ENCODE measurements around the gene KCNIP4. TPM values are rescaled to one million over a fixed set of nuclear protein-coding genes. Genes with fewer than 3 reads are reported as not detected.

KCNIP4 gene
- total and polyA plus RNA-seq, 10 of the 15 experiments (the other 5 are each of a cell fraction or from before 2014, with no cell fraction given), result 0.03 to 0.23 (median 0.13) TPM; not detected in 7

- Histone ChIP-seq H3K9me3 (replicated peaks; ENCODE audit: control insufficient read depth, insufficient read depth, low read length) (no peaks in the 10 kb centered on the region), H3K79me2 (ENCODE audit: control insufficient read depth, insufficient read depth, low read length) (no peaks in the 10 kb centered on the region), H2AFZ (ENCODE audit: control insufficient read depth, low read depth, low read length) (no peak overlapping the region), H3K4me1 (ENCODE audit: control insufficient read depth, insufficient read depth, low read length) (no peaks in the 10 kb centered on the region), H3K4me2 (ENCODE audit: control insufficient read depth, insufficient read depth) (no peak overlapping the region), H3K9ac (ENCODE audit: control insufficient read depth, insufficient read depth, low read length) (no peak overlapping the region), H3K27me3 (replicated peaks in 1 of 2; ENCODE audit: control insufficient read depth in 2 of 2, insufficient read depth in 2 of 2, low read length in 1 of 2) (no peaks in the 10 kb centered on the region), H3K27ac (ENCODE audit: control insufficient read depth, insufficient read depth) (no peak overlapping the region), H3K36me3 (ENCODE audit: control insufficient read depth in 2 of 2, insufficient read depth in 2 of 2, low read length in 1 of 2) (no peaks in the 10 kb centered on the region), H3K4me3 (no peak overlapping the region), H4K20me1 (ENCODE audit: control insufficient read depth, insufficient read depth) (no peaks in the 10 kb centered on the region)
- ChIA-PET SMC1A (ENCODE audit: uncharacterized antibody, unreplicated experiment) (no interaction called here), RAD21 (ENCODE audit: unreplicated experiment) (no interaction called here), POLR2A (interaction anchor here (0.6 kb wide), 1 partner anchor 981 kb away, joined by 4 read pairs; no protein-coding TSS in a partner anchor), CTCF (no interaction called here)
- WGBS (ENCODE audit: insufficient coverage, insufficient replicate concordance, low lambda C conversion rate, missing lambda C conversion rate), result 5% methylated on average over 1 of the region's 1 CpG
- BruUV-seq (replicated peaks), result no TSS peak
- intact Hi-C loops (cut with micrococcal nuclease; ENCODE audit: unreplicated experiment), result no loop called here
- FAIRE-seq, result no peak
- in situ Hi-C loops (cut with MboI), result no loop called here
- DNase-seq (ENCODE audit: low read depth, low spot score), result no peak
- no peak for ATAC-seq
- TF ChIP-seq ZNF384 (IDR thresholded peaks at IDR 0.05; ENCODE audit: borderline replicate concordance, low read depth, low read length) (no peak), MTA3 (IDR thresholded peaks at IDR 0.05; ENCODE audit: borderline replicate concordance, low read length) (no peak)
Measured at GRCh38 chr4:21692241-21692640, 256.3 kb downstream of the KCNIP4 start.

DNA sequence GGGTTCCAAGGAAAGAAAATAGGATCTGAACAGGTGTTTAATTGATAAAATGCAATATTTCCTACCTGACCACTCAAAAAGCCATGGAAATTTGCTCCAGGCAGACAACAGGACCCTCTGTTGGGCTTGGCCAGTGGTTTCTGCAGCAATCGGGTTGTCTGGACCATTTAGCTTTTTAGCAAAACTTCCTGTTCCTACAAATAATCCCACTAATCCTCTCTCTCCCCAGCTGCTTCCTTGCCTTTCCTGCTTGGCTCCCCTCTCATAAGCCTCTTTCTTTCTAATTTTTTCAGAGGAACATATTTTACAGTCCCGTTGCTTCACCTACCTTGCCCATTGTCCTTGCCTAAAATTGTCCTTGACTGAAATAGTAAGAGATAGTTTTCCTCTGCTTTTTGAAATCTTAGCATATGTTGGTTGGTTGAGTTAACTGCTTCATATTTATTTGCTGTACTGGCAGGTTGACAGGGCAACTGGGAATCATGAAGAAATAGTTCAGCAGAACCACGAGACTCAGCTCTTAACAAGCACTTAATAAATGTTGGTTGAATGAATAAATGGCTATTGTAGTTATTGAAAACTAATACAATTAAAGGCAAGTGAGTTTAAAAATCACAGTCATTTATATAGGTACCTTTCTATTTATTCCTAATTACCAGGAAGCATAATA lies 259.8 kb downstream of the KCNIP4 start:
- no peak overlapping the region for H3K9ac ChIP-seq (ENCODE audit: control insufficient read depth, insufficient read depth, low read length)
- no peaks in the 10 kb centered on the region for H4K20me1 ChIP-seq (ENCODE audit: control insufficient read depth, insufficient read depth)
- FAIRE-seq (no peak), ATAC-seq (no peak), DNase-seq (ENCODE audit: low read depth, low spot score) (no peak)
- no peak overlapping the region for H3K27ac ChIP-seq (ENCODE audit: control insufficient read depth, insufficient read depth)
- intact Hi-C loops (cut with micrococcal nuclease; ENCODE audit: unreplicated experiment) (no loop called here), in situ Hi-C loops (cut with MboI) (no loop called here)
- no peak overlapping the region for H3K4me2 ChIP-seq (ENCODE audit: control insufficient read depth, insufficient read depth)
- H3K36me3 ChIP-seq (ENCODE audit: control insufficient read depth in 2 of 2, insufficient read depth in 2 of 2, low read length in 1 of 2), result no peaks in the 10 kb centered on the region
- no TSS peak for BruUV-seq (replicated peaks)
- no peaks in the 10 kb centered on the region for H3K9me3 ChIP-seq (replicated peaks; ENCODE audit: control insufficient read depth, insufficient read depth, low read length)
- no peaks in the 10 kb centered on the region for H3K27me3 ChIP-seq (replicated peaks in 1 of 2; ENCODE audit: control insufficient read depth in 2 of 2, insufficient read depth in 2 of 2, low read length in 1 of 2)
- H3K79me2 ChIP-seq (ENCODE audit: control insufficient read depth, insufficient read depth, low read length), result no peaks in the 10 kb centered on the region
- H2AFZ ChIP-seq (ENCODE audit: control insufficient read depth, low read depth, low read length), result no peak overlapping the region
- POLR2A ChIA-PET, result no interaction called here
- H3K4me3 ChIP-seq, result no peak overlapping the region
- H3K4me1 ChIP-seq (ENCODE audit: control insufficient read depth, insufficient read depth, low read length), result no peaks in the 10 kb centered on the region
- CTCF ChIA-PET, result no interaction called here
- WGBS (ENCODE audit: insufficient coverage, insufficient replicate concordance, low lambda C conversion rate, missing lambda C conversion rate), result 0% methylated on average over 3 of the region's 3 CpGs
- RAD21 ChIA-PET (ENCODE audit: unreplicated experiment), result no interaction called here
- SMC1A ChIA-PET (ENCODE audit: uncharacterized antibody, unreplicated experiment), result no interaction called here
- TF ChIP-seq TBL1XR1 (IDR thresholded peaks at IDR 0.05; ENCODE audit: low read depth, low read length) (no peak), LARP7 (IDR thresholded peaks at IDR 0.05) (no peak), MTA3 (IDR thresholded peaks at IDR 0.05; ENCODE audit: borderline replicate concordance, low read length) (no peak), FOXM1 (IDR thresholded peaks at IDR 0.05; ENCODE audit: low read depth, low read length) (no peak), CHD2 (IDR thresholded peaks at IDR 0.05; ENCODE audit: borderline replicate concordance, low read depth, low read length) (no peak), CREM (IDR thresholded peaks at IDR 0.05; ENCODE audit: low read depth) (no peak), CUX1 (IDR thresholded peaks at IDR 0.05; ENCODE audit: insufficient replicate concordance, low read depth, low read length) (no peak), RBBP5 (conservative IDR thresholded peaks at IDR 0.05) (no peak), IRF4 (IDR thresholded peaks at IDR 0.05; ENCODE audit: low read depth, low read length) (no peak), ASH2L (IDR thresholded peaks at IDR 0.05; ENCODE audit: borderline replicate concordance, low read depth) (no peak)
- TF ChIP-seq, protein P1, sequence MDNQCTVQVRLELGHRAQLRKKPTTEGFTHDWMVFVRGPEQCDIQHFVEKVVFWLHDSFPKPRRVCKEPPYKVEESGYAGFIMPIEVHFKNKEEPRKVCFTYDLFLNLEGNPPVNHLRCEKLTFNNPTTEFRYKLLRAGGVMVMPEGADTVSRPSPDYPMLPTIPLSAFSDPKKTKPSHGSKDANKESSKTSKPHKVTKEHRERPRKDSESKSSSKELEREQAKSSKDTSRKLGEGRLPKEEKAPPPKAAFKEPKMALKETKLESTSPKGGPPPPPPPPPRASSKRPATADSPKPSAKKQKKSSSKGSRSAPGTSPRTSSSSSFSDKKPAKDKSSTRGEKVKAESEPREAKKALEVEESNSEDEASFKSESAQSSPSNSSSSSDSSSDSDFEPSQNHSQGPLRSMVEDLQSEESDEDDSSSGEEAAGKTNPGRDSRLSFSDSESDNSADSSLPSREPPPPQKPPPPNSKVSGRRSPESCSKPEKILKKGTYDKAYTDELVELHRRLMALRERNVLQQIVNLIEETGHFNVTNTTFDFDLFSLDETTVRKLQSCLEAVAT (IDR thresholded peaks at IDR 0.05), result no peak

All from GM12878 (cell line).